ENCODE measurements around the gene CLDN11. TPM values are rescaled to one million over a fixed set of nuclear protein-coding genes. Genes with fewer than 3 reads are reported as not detected.

CLDN11 gene
- total RNA-seq, 2 experiments from 2014 or later, result 0.32 to 0.34 TPM

- POLR2A ChIA-PET, result no interaction called here
- TF ChIP-seq EZH2phosphoT487 (IDR thresholded peaks at IDR 0.05; ENCODE audit: borderline replicate concordance, low read depth, low read length) (no peak), CTCF (conservative IDR thresholded peaks at IDR 0.05; ENCODE audit: low read length) (no peak)
- CTCF ChIA-PET (ENCODE audit: unreplicated experiment), result no interaction called here
These were observed 35.8 kb downstream of the CLDN11 start for GRCh38 chr3:170454509-170454908.

GRCh38 chr3:170458285-170458684 lies 39.6 kb downstream of the CLDN11 start:
- no TSS peak for BruUV-seq (replicated peaks)

More at GRCh38 chr3:170454509-170454908, 35.8 kb downstream of the CLDN11 start:
- BruUV-seq (replicated peaks), result no TSS peak
- no peak overlapping the region for H3K4me2 ChIP-seq (ENCODE audit: low read length)
- no peak overlapping the region for H3K27ac ChIP-seq (ENCODE audit: low read depth, low read length, poor library complexity, severe bottlenecking)
- H3K36me3 ChIP-seq (ENCODE audit: insufficient read depth, low read length), result no peaks in the 10 kb centered on the region
- intact Hi-C loops (cut with micrococcal nuclease; ENCODE audit: unreplicated experiment), result no loop called here
- H2AFZ ChIP-seq (ENCODE audit: low read length), result no peak overlapping the region
- no peaks in the 10 kb centered on the region for H3K9me3 ChIP-seq (ENCODE audit: low read length)
- H3K4me3 ChIP-seq (ENCODE audit: low read depth, low read length, poor library complexity, severe bottlenecking), result no peak overlapping the region
- H3K9me2 ChIP-seq (ENCODE audit: insufficient read depth, low read length), result no peaks in the 10 kb centered on the region
- H3K79me2 ChIP-seq (ENCODE audit: insufficient read depth, low read depth, low read length), result no peaks in the 10 kb centered on the region
- no peaks in the 10 kb centered on the region for H4K20me1 ChIP-seq (ENCODE audit: insufficient read depth, low read length)
- no peaks in the 10 kb centered on the region for H3K4me1 ChIP-seq (ENCODE audit: insufficient read depth, low read length, poor library complexity, severe bottlenecking)
- no peak for DNase-seq (ENCODE audit: low spot score)

More at GRCh38 chr3:170458285-170458684, 39.6 kb downstream of the CLDN11 start:
- DNase-seq (ENCODE audit: low spot score), result no peak
- TF ChIP-seq CTCF (conservative IDR thresholded peaks at IDR 0.05; ENCODE audit: low read length) (no peak), EZH2phosphoT487 (IDR thresholded peaks at IDR 0.05; ENCODE audit: borderline replicate concordance, low read depth, low read length) (no peak)
- no peak overlapping the region for H3K27ac ChIP-seq (ENCODE audit: low read depth, low read length, poor library complexity, severe bottlenecking)
- ChIA-PET CTCF (ENCODE audit: unreplicated experiment) (no interaction called here), POLR2A (interaction anchor here (0.6 to 1.0 kb wide), 2 partner anchors 100 to 244 kb away, joined by 3 to 4 read pairs; no protein-coding TSS in a partner anchor)
- H3K4me3 ChIP-seq (ENCODE audit: low read depth, low read length, poor library complexity, severe bottlenecking), result no peak overlapping the region
- intact Hi-C loops (cut with micrococcal nuclease; ENCODE audit: unreplicated experiment), result no loop called here
- H3K4me2 ChIP-seq (ENCODE audit: low read length), result no peak overlapping the region
- H2AFZ ChIP-seq (ENCODE audit: low read length), result no peak overlapping the region
- no peaks in the 10 kb centered on the region for H3K4me1 ChIP-seq (ENCODE audit: insufficient read depth, low read length, poor library complexity, severe bottlenecking)
- H4K20me1 ChIP-seq (ENCODE audit: insufficient read depth, low read length), result no peaks in the 10 kb centered on the region
- H3K36me3 ChIP-seq (ENCODE audit: insufficient read depth, low read length), result no peaks in the 10 kb centered on the region
- H3K79me2 ChIP-seq (ENCODE audit: insufficient read depth, low read depth, low read length), result no peaks in the 10 kb centered on the region
- no peaks in the 10 kb centered on the region for H3K9me3 ChIP-seq (ENCODE audit: low read length)
- no peaks in the 10 kb centered on the region for H3K9me2 ChIP-seq (ENCODE audit: insufficient read depth, low read length)

Measured in OCI-LY7 (cell line).